Right lobe of liver (tissue), 4 donors: Measurements from ENCODE around the gene SPTBN1.

Experiments used
- POLR2A ChIP-seq: fragments of 450-650 bp; IDR thresholded peaks from one replicate; pipeline ENCODE4 v1.6.1; 2017; ENCODE audit warnings: antibody characterized with exemption, mild to moderate bottlenecking
- TF ChIP-seq, protein P1 (sequence below), 4 donors: fragments of 200-600 bp in 3 of 4; fragments of 450-650 bp in 1 of 4; IDR thresholded peaks; one replicate each; pipeline versions ENCODE4 v1.5.1 to v1.8.0; 2016 to 2022; ENCODE audit warnings: antibody characterized with exemption in 4 of 4, mild to moderate bottlenecking in 2 of 4
- donor health status: DM: no; HTN: no; CAD: no.
- donor health status: DM: no; HTN: no; CAD: no.
- donor health status: DM: no; HTN: yes; CAD: no.

- no peak for TF ChIP-seq POLR2A
- TF ChIP-seq, protein P1, sequence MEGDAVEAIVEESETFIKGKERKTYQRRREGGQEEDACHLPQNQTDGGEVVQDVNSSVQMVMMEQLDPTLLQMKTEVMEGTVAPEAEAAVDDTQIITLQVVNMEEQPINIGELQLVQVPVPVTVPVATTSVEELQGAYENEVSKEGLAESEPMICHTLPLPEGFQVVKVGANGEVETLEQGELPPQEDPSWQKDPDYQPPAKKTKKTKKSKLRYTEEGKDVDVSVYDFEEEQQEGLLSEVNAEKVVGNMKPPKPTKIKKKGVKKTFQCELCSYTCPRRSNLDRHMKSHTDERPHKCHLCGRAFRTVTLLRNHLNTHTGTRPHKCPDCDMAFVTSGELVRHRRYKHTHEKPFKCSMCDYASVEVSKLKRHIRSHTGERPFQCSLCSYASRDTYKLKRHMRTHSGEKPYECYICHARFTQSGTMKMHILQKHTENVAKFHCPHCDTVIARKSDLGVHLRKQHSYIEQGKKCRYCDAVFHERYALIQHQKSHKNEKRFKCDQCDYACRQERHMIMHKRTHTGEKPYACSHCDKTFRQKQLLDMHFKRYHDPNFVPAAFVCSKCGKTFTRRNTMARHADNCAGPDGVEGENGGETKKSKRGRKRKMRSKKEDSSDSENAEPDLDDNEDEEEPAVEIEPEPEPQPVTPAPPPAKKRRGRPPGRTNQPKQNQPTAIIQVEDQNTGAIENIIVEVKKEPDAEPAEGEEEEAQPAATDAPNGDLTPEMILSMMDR (IDR thresholded peaks at IDR 0.05): no peak
Observed at GRCh38 chr2:54591551-54591950, 135.4 kb downstream of the SPTBN1 start.
